ENCODE data around the gene ENTPD1.
"Not testable (repeated sequence)": the region's sequence is repeated elsewhere in the genome, so short reads cannot be mapped to it uniquely, and the experiment has no call there.

Gene ENTPD1

GRCh38 chr10:95756041-95756761, at the start of gene ENTPD1:
Gene ENTPD1, plus strand, starts transcription at chr10:95756163. Its CDS starts 77 bp downstream, at chr10:95756240.
- DNase-seq (ENCODE audit: low read depth), result no peak

GRCh38 chr10:95706573-95706972, 49.4 kb upstream of the ENTPD1 start:
- DNase-seq (ENCODE audit: low read depth), result no peak

GRCh38 chr10:95706990-95707389, 49.0 kb upstream of the ENTPD1 start:
- no peak for DNase-seq (ENCODE audit: low read depth)

- DNase-seq (ENCODE audit: low read depth), result no peak
Observed at GRCh38 chr10:95711492-95711891, 44.5 kb upstream of the ENTPD1 start.

- DNase-seq (ENCODE audit: low read depth), result no peak
Observed at GRCh38 chr10:95716466-95716865, 39.5 kb upstream of the ENTPD1 start.

- no peak for DNase-seq (ENCODE audit: low read depth)
Observed at GRCh38 chr10:95716866-95717265, 39.1 kb upstream of the ENTPD1 start.

- not testable (repeated sequence) for DNase-seq (ENCODE audit: low read depth)
Observed at GRCh38 chr10:95720745-95721144, 35.2 kb upstream of the ENTPD1 start.

GRCh38 chr10:95722496-95722895, 33.5 kb upstream of the ENTPD1 start:
- not testable (repeated sequence) for DNase-seq (ENCODE audit: low read depth)

- no peak for DNase-seq (ENCODE audit: low read depth)
Observed at GRCh38 chr10:95728526-95728925, 27.4 kb upstream of the ENTPD1 start.

GRCh38 chr10:95729323-95730055, 26.5 kb upstream of the ENTPD1 start:
- no peak for DNase-seq (ENCODE audit: low read depth)

GRCh38 chr10:95730233-95730632, 25.7 kb upstream of the ENTPD1 start:
- no peak for DNase-seq (ENCODE audit: low read depth)

- not testable (repeated sequence) for DNase-seq (ENCODE audit: low read depth)
Observed at GRCh38 chr10:95732907-95733306, 23.1 kb upstream of the ENTPD1 start.

GRCh38 chr10:95739056-95739455, 16.9 kb upstream of the ENTPD1 start:
- DNase-seq (ENCODE audit: low read depth), result no peak

- DNase-seq (ENCODE audit: low read depth), result no peak
Observed at GRCh38 chr10:95741807-95742467, 14.0 kb upstream of the ENTPD1 start.

- DNase-seq (ENCODE audit: low read depth), result no peak
Observed at GRCh38 chr10:95742485-95742884, 13.5 kb upstream of the ENTPD1 start.

GRCh38 chr10:95742962-95743535, 12.9 kb upstream of the ENTPD1 start:
- no peak for DNase-seq (ENCODE audit: low read depth)

GRCh38 chr10:95745501-95745900, 10.5 kb upstream of the ENTPD1 start:
- DNase-seq (ENCODE audit: low read depth), result no peak

GRCh38 chr10:95748349-95748748, 7.6 kb upstream of the ENTPD1 start:
- no peak for DNase-seq (ENCODE audit: low read depth)

GRCh38 chr10:95755511-95756004, 405 bp upstream of the ENTPD1 start:
- DNase-seq (ENCODE audit: low read depth), result no peak

- no peak for DNase-seq (ENCODE audit: low read depth)
Observed at GRCh38 chr10:95756809-95757684, 1.1 kb downstream of the ENTPD1 start.

GRCh38 chr10:95758351-95759025, 2.5 kb downstream of the ENTPD1 start:
- DNase-seq (ENCODE audit: low read depth), result no peak

Measured in stimulated activated CD8-positive, alpha-beta memory T cell treated with anti-CD3 and anti-CD28 coated beads, Interleukin-4, amount 100 ng/mL, for 24 hours (primary cell).